Caki2 (cell line): Measurements from ENCODE around the gene ZMYND10. TPM values are rescaled to one million over a fixed set of nuclear protein-coding genes. Genes with fewer than 3 reads are reported as not detected.

Source experiments
- DNase-seq: peaks from one replicate; pipeline ENCODE4 v3.0.0-alpha.2; 2015; ENCODE audit warnings: low read depth
- in situ Hi-C: cut with HindIII; loops from 2 replicates; pipeline ENCODE4 v1.10.0; 2016; ENCODE audit warnings: low sequenced_read_pairs, low pct_unique_long_range_greater_than_20kb, mixed read lengths
- total RNA-seq: library from RNA; depleted of rRNA; stranded (reverse); fragments of >200 nt; shearing (Covaris generic); gene quantifications from 2 replicates; pipeline ENCODE4 v1.2.3, GENCODE V29; 2014; ENCODE audit warnings: low replicate concordance; rRNA removed

The ZMYND10 gene
- total RNA-seq, 1 experiment from 2014 or later: 3.3 TPM

DNA sequence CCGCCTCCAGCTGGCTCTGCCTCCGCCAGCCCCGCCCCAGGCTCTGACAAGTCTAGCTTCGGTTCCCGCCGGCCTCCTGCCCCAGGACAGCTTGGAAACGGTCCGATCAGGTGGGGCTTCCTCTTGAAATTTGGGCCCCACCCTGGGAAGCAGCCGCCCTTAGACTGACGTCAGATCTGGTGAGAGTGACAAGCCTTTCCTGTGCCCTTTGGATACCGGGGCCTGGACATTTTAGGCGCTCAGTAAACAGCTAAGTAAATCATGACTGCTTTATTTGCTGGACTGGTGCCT, 45.9 kb downstream of the ZMYND10 start:
- DNase-seq: no peak
- in situ Hi-C loops: no loop called here

GRCh38 chr3:50298836-50299637, 46.5 kb downstream of the ZMYND10 start, which contains the start of the genes HYAL3 and NAA80:
HYAL3 (minus strand) TSS chr3:50299405; CDS start chr3:50295602, 3,803 bp downstream.
NAA80 (minus strand) TSS chr3:50299405; CDS start chr3:50297463, 1,942 bp downstream.
- in situ Hi-C loops: no loop called here
- peak; percentile 94 for DNase-seq

GRCh38 chr3:50297896-50298725, 47.4 kb downstream of the ZMYND10 start:
- in situ Hi-C loops: no loop called here
- no peak for DNase-seq

GRCh38 chr3:50297384-50297775, 48.2 kb downstream of the ZMYND10 start:
- no peak for DNase-seq
- in situ Hi-C loops: no loop called here

DNA sequence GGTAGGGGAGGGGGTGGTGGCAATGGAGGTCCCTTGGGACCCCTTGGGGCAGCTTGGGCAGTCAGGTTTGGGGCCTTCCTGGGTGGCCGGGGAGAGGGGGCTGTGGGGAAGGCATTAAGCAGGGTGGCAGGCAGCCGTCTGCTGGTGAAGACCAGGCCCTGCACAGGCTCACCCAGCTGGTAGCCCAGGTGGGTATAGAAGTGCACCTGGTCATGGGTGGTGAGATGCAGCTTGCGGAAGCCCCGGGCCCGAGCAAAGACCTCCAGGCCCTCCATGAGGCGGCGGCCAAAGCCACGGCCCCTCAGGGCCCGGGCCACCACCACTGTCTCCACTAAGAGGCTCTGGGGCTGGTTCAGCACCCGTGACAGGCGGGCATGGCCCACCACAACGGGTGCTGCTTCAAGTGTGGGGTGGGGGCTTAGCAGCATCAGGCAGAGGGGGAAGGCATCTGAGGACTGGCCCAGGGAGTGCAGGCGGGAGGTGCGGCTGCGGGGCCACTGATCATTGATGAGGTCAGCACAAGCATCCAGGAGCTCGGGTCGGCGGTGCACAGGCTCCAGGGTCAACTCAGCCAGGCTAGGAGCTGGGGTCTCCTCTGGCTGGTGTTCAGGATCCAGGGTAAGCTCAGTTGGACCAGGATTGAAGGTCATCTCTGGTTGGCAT, 48.7 kb downstream of the ZMYND10 start:
- in situ Hi-C loops: no loop called here
- no peak for DNase-seq

DNA sequence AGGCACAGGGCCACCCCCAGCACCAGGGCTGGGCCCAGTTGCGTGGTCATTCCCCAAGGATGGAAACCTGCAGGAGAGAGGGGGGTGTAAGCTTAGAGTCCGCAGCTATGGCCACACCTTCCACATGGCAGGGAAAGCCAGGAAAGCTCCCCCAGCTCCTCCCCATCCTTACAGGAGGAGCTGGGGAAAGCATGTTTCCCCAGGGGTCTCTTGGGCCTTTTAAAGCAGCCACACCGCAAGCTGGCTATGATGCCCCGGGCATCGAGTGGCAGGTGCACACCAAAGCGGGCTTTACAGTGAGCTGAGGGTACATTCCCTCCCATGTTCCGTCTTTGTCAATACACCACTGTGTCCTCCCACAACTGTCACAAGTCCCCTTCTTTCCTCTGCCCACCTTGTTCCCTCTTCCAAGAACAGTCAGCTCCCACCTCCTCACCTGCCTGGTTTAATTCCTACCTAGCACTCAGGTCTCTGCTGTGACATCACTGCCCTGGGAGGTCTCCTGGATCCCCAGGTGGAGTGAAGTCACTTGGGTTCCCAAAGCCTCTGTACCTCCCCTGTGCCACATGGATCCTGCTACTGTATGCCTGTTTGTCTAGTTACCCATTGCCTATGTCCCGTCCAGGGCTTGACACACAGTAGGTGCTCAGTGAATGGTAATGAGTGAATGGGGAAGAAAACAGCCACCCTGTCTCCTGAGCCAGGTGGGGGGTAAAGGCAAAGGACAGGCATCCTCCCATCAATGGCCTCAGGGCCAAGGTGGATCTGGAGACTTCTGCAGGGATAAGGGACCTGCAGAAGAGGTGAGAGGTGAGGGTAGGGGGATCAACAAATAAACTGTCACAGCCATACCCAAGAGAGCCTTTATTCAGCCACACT, 49.7 kb downstream of the ZMYND10 start:
- in situ Hi-C loops: no loop called here
- no peak for DNase-seq

DNA sequence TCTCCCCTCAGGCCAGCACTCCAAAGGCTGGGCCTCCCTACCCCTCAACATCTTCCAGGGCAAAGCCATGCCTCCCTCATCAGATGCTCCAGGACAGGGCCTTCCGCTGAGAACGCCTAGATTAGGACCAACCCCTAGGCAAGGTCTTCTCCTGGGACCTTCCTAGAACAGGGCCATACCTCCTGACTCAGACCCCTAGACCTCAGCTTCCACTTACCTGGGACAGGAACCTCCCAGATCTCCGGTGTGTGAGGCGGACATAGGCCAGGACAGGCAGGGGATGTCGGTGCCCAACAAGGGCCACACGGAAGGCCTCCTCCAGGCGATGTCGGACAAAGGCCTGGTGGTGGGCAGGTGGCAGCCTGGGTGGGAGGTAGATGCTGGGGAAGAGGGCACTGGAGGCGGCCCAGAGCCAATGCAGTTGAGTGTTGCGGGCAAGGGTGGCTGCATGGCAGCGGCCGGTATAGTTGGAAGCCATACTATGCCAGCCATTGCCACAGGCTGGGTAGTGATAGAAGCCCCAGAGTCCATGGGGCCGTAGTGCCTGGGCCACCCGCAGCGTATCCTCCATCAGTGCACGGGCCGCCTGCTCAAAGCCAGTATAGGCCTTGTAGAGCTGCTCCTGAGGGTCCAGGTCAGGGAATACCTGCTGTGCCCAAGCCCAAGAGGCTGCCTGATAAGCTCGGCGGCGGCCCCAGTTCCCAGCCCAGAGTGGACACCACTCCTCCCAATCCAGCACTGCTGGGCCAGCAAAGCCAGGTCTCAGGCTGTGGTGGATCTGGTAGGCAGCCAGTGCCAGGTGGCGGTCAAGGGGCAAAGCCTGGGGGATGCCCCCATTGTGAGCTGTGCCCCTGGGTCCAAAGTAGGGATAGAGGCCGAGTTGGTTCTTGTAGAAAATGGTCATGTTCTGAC, 50.8 kb downstream of the ZMYND10 start:
- no peak for DNase-seq
- in situ Hi-C loops: no loop called here

GRCh38 chr3:50294089-50294488, 51.4 kb downstream of the ZMYND10 start:
- in situ Hi-C loops: no loop called here
- no peak for DNase-seq

- in situ Hi-C loops: no loop called here
- DNase-seq: no peak
Measured at GRCh38 chr3:50293079-50293801, 52.3 kb downstream of the ZMYND10 start.

DNA sequence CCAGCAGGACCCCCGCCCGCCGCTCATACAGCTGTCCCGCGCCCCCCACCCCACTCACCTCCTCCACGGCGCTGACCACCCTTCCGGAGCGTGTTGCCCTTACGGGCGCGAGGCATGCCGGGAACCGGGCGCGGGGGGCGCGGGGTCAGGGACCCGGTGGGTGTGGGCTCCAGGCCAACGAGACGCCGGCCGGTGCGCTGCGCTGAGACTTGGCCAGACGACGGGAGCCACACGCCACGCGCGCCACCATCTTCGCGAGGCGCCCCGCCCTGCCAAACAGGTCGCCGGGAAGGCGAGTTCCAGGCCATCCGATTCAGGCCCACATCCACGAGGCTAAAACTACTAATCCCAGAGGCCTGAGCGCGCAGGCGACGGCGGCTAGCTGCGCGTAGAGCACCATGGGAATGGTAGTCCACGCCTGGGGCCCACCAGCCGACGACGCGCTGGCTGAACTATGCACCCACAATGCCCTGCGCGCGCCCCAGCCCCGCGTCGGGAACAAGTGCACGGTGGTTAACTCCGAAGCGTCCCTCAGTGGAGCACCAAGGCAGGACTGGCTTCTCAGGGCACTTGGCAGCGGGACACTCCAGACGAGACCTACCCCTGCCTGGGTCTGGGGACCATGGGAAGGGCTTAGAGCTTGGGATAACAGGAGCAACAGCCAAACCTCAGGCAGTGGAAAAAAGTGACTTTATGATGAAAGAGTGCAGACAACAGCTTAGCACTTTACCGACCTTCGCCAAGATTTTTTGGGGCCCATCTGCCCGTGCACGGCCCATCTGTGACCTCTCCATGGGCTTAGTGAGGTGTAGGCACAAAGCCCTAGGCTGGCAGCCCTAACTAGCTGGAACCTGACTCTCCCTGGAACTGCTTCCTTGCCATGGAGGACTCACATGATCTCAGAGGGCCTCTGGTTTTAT, 53.1 kb downstream of the ZMYND10 start, which contains the start of gene IFRD2:
Gene IFRD2, minus strand, starts transcription at position 271 of the 920 bp plus-strand sequence. Its CDS starts 155 bp downstream, at position 116.
- DNase-seq: peak; percentile 89
- in situ Hi-C loops: no loop called here

Other genes starting within 250 kb of the ZMYND10 start
- gene SEMA3F, start 190.4 kb downstream of the ZMYND10 start, total RNA-seq: 33.5 and 36.1 TPM in 2 replicates
- gene GNAT1, start 154.1 kb downstream of the ZMYND10 start, total RNA-seq: not detected in 2 replicates
- not detected in 2 replicates for gene SLC38A3, start 140.5 kb downstream of the ZMYND10 start, total RNA-seq
- gene GNAI2, start 109.5 kb downstream of the ZMYND10 start, total RNA-seq: 100 and 121 TPM in 2 replicates
- gene SEMA3B, start 76.6 kb downstream of the ZMYND10 start, total RNA-seq: 99.9 and 105 TPM in 2 replicates
- gene LSMEM2, start 66.6 kb downstream of the ZMYND10 start, total RNA-seq: not detected in 2 replicates
- 69.5 and 114 TPM in 2 replicates for gene IFRD2, start 53.3 kb downstream of the ZMYND10 start, total RNA-seq
- gene HYAL3, start 46.3 kb downstream of the ZMYND10 start, total RNA-seq: 2.8 and 3.1 TPM in 2 replicates
- gene NAA80, start 46.3 kb downstream of the ZMYND10 start, total RNA-seq: 8.3 and 12.7 TPM in 2 replicates
- 1.2 TPM in 1 of 2 replicates, not detected in the other for gene HYAL1, start 42.2 kb downstream of the ZMYND10 start, total RNA-seq
- 61.4 and 92.2 TPM in 2 replicates for gene HYAL2, start 23.0 kb downstream of the ZMYND10 start, total RNA-seq
- gene TUSC2, start 17.5 kb downstream of the ZMYND10 start, total RNA-seq: 13.7 and 19.0 TPM in 2 replicates
- 37.1 and 38.8 TPM in 2 replicates for gene RASSF1, start 4.9 kb downstream of the ZMYND10 start, total RNA-seq
- 19.8 and 26.0 TPM in 2 replicates for gene NPRL2, start 5.0 kb upstream of the ZMYND10 start, total RNA-seq
- 21.7 and 42.8 TPM in 2 replicates for gene CYB561D2, start 5.1 kb upstream of the ZMYND10 start, total RNA-seq
- 33.9 and 59.0 TPM in 2 replicates for gene TMEM115, start 13.8 kb upstream of the ZMYND10 start, total RNA-seq
- gene CACNA2D2, start 157.9 kb upstream of the ZMYND10 start, total RNA-seq: 0.03 TPM in 2 replicates
- 3.8 and 7.1 TPM in 2 replicates for gene C3orf18, start 222.0 kb upstream of the ZMYND10 start, total RNA-seq
- gene HEMK1, start 223.8 kb upstream of the ZMYND10 start, total RNA-seq: 13.2 and 25.6 TPM in 2 replicates